ENCODE data around the gene UBA52.
"Not testable (repeated sequence)": the region's sequence is repeated elsewhere in the genome, so short reads cannot be mapped to it uniquely, and the experiment has no call there.

The UBA52 gene

DNA sequence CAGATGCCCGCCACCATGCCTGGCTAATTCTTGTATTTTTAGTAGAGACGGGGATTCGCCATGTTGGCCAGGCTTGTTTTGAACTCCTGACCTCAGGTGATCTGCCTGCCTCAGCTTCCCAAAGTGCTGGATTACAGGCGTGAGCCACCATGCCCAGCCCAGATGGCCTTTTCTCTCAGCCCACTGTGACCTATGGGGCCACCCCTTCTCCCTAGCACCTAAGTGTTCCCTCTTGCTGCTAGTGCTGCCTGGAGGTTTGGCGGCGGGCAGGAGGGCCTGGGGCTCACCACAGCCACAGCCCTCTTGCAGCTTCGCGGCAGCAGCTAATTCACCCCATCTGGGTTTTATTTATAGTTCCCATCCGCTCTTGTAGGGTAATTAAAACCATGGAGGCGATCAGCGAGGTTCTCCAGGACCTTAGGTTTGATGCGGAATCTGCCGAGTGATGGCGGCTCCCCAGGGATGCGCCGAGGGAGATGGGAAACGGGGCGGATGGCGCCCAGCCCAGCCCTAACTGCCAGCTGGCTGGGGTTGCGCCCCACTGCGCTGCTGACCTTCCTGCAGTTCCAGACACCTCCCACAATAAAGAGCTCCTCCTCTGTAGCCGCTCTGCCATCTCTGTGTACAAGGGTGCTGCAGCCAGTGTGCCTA is 20.2 kb downstream of the UBA52 start:
- DNase-seq (ENCODE audit: low read depth in 1 of 2, low spot score in 1 of 2) = no peak

- not testable (repeated sequence) for DNase-seq (ENCODE audit: low read depth in 1 of 2, low spot score in 1 of 2)
Observed at GRCh38 chr19:18592732-18593131, 21.1 kb downstream of the UBA52 start.

DNA sequence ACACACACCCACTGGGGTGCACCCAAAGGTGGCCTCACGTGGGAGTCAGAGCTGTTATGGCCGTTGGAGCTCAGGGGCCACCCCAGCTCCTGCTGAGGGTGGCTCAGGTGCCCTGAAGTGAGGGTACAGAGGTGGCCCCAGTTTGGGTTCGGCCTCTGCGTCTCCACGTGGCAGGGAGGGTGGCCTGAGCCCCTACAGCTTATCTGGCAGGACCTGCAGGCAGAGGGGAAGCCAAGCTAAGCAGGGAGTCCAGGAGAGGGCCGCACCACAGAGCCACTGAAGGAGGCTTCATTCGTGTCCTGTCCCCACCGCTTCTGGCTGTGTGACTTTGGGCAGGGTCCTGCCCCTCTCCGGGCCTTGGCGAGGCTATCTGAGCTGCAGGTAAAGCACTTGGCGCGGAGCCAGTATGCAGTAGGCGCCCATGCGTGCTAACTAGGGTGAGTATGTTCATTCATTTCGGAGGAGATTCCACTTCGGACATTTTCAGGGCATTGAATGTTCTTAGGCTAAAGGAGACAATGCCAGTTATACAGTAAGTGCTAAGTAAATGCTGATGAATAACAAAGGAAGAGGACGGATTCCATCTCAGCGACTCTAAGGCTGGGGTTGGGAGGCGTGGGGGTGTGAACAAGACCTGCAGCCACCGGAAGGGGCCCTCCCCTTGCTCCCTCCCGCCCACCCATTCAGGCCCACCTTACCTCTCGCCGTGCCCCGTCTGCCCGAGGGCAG is 21.9 kb downstream of the UBA52 start:
- DNase-seq (ENCODE audit: low read depth in 1 of 2, low spot score in 1 of 2) = no peak

GRCh38 chr19:18594096-18594823 is 22.6 kb downstream of the UBA52 start:
- peak; percentile 53 to 56 for DNase-seq (ENCODE audit: low read depth in 1 of 2, low spot score in 1 of 2)

DNA sequence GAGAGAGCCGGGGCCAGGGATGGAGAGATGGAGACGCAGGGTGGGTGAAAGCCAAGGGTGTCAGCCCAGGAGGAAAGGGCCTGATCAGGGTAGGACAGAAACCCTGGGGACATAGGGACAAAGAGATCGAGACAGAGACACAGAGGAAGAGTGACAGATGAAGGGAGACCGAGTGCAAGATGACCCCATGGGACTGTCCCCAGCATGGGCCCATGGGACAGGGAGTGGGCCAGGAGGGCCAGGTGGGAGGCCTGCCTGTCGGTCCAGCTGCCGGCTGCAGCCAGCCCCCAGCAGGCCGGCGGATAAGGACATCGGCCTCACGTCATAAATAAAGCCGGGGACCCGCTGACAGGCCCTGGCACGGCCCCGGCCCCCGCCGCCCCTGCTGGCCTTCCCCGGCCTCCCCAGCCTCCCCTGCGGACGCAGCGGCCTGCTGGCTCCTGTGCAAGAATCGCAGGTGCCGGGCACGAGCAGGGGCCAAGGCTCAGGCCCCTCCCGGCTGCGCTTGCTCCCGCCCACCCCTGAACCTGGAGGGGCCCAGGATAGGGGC is 23.2 kb downstream of the UBA52 start:
- DNase-seq (ENCODE audit: low read depth in 1 of 2, low spot score in 1 of 2) = no peak

- no peak for DNase-seq (ENCODE audit: low read depth in 1 of 2, low spot score in 1 of 2)
Observed at GRCh38 chr19:18595475-18595874, 23.8 kb downstream of the UBA52 start.

DNA sequence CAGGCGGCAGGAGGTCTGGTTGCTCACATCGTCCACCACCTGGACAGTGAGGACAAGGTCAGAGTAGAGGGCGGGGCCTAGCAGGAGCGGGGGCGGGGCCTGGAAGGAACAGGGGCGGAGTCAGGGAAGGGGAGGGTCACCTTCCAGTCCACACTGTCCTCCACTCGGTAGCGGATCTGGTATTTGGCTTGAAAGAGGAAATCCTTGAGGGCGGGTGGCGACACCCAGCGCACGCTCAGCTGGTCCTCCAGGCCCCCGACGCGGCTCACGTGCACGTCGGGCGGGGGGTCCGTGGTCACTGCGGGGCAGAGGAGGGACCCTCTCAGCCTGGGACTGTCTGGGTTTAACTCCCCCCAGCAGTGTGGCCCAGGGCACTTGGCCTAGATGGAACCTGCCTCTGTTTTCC is 25.1 kb downstream of the UBA52 start:
- no peak for DNase-seq (ENCODE audit: low read depth in 1 of 2, low spot score in 1 of 2)

DNA sequence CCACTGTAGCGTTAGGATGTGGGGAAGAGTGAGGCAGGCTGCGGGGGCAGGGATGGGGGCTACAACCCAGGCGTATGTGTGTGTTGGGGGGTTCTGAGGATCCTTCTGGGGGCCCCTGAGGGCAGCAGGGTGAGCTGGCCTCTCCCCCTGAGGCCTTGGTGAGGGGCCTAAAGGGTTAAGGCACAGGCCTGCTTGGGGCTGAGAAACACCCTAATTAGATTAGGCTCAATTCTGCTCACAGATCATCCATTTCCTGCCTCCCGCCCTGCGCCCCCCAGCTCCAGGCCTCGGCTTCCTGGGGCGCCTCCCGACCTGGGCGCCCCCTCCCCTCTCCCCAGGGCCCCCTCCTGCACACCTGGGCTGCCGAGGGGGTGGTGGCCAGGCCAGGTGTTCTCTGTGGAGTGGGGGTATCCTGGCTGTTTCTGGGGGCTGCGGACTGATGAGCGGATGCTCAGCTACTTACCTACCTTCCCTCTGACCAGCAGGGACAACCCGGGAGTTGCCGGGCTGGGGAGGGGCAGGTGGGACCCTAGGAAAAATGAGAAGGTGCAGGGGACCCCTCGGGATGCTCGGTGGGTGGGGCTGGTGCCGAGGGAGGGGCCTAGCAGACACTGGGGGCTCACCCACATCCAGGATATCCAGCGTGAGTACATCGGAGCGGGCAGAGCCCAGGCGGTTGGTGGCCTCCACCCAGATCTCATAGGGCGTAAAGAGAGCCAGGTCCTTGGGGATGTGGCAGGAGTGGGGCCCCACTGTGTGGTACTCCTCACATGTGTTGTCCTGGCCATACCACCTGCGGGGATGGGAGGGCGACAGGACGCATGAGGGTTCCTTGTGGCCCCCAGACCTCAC is 26.4 kb downstream of the UBA52 start:
- DNase-seq (ENCODE audit: low read depth in 1 of 2, low spot score in 1 of 2) = no peak

GRCh38 chr19:18599485-18599884 is 27.8 kb downstream of the UBA52 start:
- DNase-seq (ENCODE audit: low read depth in 1 of 2, low spot score in 1 of 2) = no peak

GRCh38 chr19:18600692-18601397 is 29.2 kb downstream of the UBA52 start:
- not testable (repeated sequence) for DNase-seq (ENCODE audit: low read depth in 1 of 2, low spot score in 1 of 2)

- DNase-seq (ENCODE audit: low read depth in 1 of 2, low spot score in 1 of 2) = no peak
Observed at GRCh38 chr19:18601875-18602274, 30.2 kb downstream of the UBA52 start.

DNA sequence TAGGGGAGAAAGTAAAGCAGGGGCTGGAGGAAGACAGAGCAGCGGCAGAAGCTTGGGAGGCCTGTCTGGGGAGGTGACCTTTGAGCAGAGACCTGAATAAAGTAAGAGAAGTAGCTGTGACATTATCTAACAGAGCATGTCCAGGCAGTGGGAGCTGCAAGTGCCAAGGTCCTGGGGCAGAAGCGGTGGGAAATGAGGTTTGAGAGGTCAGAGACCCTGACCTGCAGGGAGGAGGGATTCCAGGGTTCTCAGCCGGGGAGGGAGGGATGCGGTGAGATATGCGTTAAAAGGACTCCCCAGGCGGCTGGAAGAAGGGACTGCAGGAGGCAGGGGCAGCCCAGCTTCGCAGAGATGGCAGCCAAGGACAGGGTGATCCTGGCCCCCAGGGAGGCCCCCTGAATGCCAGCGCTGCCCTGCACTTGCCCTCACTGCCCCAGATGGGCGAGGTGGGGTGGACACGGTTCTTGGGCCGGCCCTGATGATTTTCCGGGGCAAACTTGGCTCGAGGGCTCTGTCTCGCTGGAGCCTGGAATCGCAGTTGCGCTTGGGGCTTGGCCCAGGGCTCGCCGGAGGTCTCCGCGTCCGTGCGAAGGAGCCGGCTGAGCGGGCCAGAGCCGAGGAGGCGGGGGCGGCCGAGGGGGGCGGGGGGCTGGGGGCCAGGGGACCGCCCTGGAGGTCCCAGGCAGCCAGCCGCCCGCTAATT is 31.7 kb downstream of the UBA52 start:
- DNase-seq (ENCODE audit: low read depth in 1 of 2, low spot score in 1 of 2) = no peak

- DNase-seq (ENCODE audit: low read depth in 1 of 2, low spot score in 1 of 2) = no peak
Observed at GRCh38 chr19:18603958-18604819, 32.5 kb downstream of the UBA52 start.

GRCh38 chr19:18604820-18605159 is 33.1 kb downstream of the UBA52 start:
- no peak for DNase-seq (ENCODE audit: low read depth in 1 of 2, low spot score in 1 of 2)

DNA sequence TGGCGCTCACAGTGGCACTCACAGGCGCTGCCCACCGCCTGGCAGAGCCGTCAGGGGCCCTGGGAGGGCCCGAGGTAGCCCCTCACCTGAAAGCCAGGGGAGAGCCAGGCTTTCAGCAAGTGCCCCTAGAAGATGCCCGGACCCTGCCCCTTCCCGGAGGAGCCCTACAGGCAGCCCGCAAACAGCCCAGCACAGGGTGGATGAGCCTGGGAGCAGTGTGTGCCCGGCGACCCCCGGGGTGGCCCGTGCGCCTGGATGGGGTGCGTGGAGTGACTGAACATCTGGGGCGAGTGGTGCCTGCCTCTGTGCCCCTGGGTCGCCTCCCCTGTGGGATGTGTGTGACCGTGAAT is 33.5 kb downstream of the UBA52 start:
- DNase-seq (ENCODE audit: low read depth in 1 of 2, low spot score in 1 of 2) = no peak

DNA sequence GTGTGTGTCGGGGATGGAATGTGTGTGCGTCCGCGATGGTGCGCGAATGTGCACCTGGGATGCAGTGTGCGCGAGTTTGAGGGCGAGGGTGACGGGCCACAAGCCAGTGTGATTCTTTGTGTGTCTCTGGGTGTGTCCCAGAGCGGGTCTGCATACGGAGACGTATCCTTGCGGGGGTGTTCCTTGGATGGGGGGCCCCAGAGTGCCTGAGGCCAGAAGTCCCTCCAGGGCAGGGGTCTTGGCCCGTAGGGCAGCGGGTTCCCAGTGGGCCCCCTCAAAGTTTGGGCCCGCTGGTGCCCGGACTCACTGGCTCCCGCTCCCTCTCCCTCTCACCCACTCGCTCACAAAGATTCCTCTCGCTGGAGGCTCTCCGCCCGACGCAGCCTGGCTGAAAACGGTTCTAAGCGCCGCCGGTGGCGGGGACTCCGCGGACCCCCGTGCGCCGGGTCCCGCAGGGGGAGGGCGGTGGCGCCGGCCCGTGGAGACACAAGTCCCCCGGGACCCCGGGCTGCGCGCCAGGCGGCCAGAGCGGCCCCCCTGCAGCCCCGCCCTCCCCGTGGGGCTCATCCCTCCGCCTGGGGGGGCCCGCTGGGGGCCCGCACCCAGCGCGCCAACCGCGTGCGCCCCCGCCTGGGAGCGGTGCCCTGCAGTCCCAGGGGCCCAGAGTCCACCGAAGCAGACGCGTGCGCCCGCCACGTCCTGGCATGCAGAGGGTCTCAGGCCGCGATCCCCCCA is 34.1 kb downstream of the UBA52 start:
- no peak for DNase-seq (ENCODE audit: low read depth in 1 of 2, low spot score in 1 of 2)

GRCh38 chr19:18606281-18607225 is 34.9 kb downstream of the UBA52 start, which contains the start of gene CRLF1:
Gene CRLF1, minus strand, starts transcription at chr19:18606799. Its CDS starts 143 bp downstream, at chr19:18606656.
- no peak for DNase-seq (ENCODE audit: low read depth in 1 of 2, low spot score in 1 of 2)

All from activated CD4-positive, alpha-beta T cell treated with anti-CD3 and anti-CD28 coated beads, Interleukin-2, amount 50 U/mL, for 24 hours (primary cell).